ENCODE data around the gene BCL2L13. TPM values are rescaled to one million over a fixed set of nuclear protein-coding genes. Genes with fewer than 3 reads are reported as not detected.
"Not testable (repeated sequence)": the region's sequence is repeated elsewhere in the genome, so short reads cannot be mapped to it uniquely, and the experiment has no call there.

Gene BCL2L13
- total RNA-seq, 1 donor from 2014 or later = 48.4 TPM

DNA sequence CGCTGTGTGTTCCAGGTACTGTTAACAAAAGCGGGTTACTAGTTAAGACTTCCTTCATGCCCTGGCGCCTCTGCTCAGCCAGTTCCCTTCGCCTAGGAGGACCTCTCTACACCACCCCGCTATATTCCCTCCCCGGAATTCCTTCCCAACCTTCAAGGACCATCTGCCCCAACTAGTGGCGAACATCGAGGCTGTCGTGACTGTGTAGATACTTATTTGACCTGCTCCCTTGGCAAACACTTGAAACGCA lies 450 bp upstream of the BCL2L13 start:
- Histone ChIP-seq H3K36me3 (ENCODE audit: control insufficient read depth, insufficient read depth, low read length) (peaks cover 1% of the 10 kb centered on the region), H3K27me3 (ENCODE audit: control insufficient read depth, insufficient read depth, low read length) (no peaks in the 10 kb centered on the region), H3K4me3 (ENCODE audit: low read depth, low read length) (peak overlapping the region; percentile 75)
- TF ChIP-seq, protein P1, sequence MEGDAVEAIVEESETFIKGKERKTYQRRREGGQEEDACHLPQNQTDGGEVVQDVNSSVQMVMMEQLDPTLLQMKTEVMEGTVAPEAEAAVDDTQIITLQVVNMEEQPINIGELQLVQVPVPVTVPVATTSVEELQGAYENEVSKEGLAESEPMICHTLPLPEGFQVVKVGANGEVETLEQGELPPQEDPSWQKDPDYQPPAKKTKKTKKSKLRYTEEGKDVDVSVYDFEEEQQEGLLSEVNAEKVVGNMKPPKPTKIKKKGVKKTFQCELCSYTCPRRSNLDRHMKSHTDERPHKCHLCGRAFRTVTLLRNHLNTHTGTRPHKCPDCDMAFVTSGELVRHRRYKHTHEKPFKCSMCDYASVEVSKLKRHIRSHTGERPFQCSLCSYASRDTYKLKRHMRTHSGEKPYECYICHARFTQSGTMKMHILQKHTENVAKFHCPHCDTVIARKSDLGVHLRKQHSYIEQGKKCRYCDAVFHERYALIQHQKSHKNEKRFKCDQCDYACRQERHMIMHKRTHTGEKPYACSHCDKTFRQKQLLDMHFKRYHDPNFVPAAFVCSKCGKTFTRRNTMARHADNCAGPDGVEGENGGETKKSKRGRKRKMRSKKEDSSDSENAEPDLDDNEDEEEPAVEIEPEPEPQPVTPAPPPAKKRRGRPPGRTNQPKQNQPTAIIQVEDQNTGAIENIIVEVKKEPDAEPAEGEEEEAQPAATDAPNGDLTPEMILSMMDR (IDR thresholded peaks at IDR 0.05; ENCODE audit: insufficient read depth, low read length, severe bottlenecking) = peak; percentile 20
- DNase-seq (ENCODE audit: low read depth) (peak; percentile 76), FAIRE-seq (no peak)

DNA sequence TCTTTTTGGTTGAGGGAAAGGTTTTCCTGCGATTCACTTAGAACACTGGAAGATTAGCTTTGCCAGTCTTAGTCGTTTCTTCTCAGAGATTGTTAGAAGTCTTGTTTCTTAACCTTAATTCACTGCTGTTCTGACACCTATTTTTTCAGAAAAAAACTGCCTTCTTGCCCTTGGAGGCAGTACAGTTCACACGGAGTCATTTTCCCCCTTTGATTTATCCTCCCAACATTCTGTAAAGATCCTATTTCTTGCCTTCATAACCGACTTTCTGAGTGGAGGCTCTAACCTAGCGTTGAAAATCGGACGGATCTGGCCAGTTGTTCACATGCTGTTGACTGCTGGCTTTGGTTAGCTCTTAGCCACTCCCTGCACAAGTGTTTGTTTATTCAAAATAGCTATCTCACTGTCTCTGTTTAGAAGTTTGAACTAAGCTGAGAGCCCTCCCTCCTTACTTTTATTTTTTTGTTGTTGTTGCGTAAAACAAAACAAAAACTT lies 737 bp downstream of the BCL2L13 start:
- Histone ChIP-seq H3K27me3 (ENCODE audit: control insufficient read depth, insufficient read depth, low read length) (no peaks in the 10 kb centered on the region), H3K4me3 (ENCODE audit: low read depth, low read length) (peak overlapping the region; percentile 75), H3K36me3 (ENCODE audit: control insufficient read depth, insufficient read depth, low read length) (peaks cover 1% of the 10 kb centered on the region)
- TF ChIP-seq, protein P1 (IDR thresholded peaks at IDR 0.05; ENCODE audit: insufficient read depth, low read length, severe bottlenecking) = no peak
- DNase-seq (ENCODE audit: low read depth) (peak; percentile 47), FAIRE-seq (no peak)

DNA sequence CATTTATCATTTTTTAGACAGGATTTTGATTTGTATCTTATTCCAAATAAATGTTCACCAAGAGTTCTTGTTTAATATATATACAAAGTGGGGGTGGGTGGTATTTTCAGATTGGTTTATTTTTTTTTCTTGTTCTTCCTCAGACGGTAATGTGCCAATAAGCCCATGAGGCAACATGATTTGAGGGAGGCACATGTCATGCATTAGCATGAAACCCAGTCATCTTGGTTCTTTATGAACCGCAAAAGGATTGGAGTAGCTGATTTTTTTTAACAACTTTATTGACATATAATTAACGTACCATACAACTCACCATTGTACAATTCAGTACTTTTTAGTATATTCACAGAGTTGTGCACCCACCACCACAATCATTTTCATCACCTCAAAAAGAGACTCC lies 2.7 kb downstream of the BCL2L13 start:
- TF ChIP-seq, protein P1 (IDR thresholded peaks at IDR 0.05; ENCODE audit: insufficient read depth, low read length, severe bottlenecking) = no peak
- no peak for FAIRE-seq
- Histone ChIP-seq H3K27me3 (ENCODE audit: control insufficient read depth, insufficient read depth, low read length) (no peaks in the 10 kb centered on the region), H3K36me3 (ENCODE audit: control insufficient read depth, insufficient read depth, low read length) (peaks cover 1% of the 10 kb centered on the region), H3K4me3 (ENCODE audit: low read depth, low read length) (no peak overlapping the region)
- no peak for DNase-seq (ENCODE audit: low read depth)

GRCh38 chr22:17642357-17642756 lies 3.8 kb downstream of the BCL2L13 start:
- not testable (repeated sequence) for H3K36me3 ChIP-seq (ENCODE audit: control insufficient read depth, insufficient read depth, low read length); FAIRE-seq; H3K4me3 ChIP-seq (ENCODE audit: low read depth, low read length); H3K27me3 ChIP-seq (ENCODE audit: control insufficient read depth, insufficient read depth, low read length); DNase-seq (ENCODE audit: low read depth)

DNA sequence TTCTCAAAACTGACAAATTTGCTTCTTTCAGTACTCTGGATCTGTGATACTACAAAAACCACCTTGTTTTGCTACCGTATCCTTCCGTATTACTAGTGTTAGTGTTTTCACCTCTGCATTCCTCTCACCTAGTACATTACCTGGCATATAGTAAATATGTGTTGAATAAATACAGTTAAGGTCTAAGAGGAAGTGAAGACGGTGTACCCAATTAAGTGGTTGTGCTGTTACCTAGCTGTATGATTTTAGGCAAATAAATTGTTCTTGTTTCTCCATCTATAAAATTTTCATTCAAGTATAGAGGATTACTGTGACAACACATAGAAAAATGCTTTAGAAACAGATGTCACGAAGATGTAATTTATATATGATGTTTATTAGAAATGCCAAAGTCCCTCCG lies 8.9 kb downstream of the BCL2L13 start:
- H3K27me3 ChIP-seq (ENCODE audit: control insufficient read depth, insufficient read depth, low read length) = no peaks in the 10 kb centered on the region
- H3K36me3 ChIP-seq (ENCODE audit: control insufficient read depth, insufficient read depth, low read length) = no peaks in the 10 kb centered on the region
- DNase-seq (ENCODE audit: low read depth) = no peak
- H3K4me3 ChIP-seq (ENCODE audit: low read depth, low read length) = no peak overlapping the region
- TF ChIP-seq, protein P1 (IDR thresholded peaks at IDR 0.05; ENCODE audit: insufficient read depth, low read length, severe bottlenecking) = no peak
- FAIRE-seq = no peak

DNA sequence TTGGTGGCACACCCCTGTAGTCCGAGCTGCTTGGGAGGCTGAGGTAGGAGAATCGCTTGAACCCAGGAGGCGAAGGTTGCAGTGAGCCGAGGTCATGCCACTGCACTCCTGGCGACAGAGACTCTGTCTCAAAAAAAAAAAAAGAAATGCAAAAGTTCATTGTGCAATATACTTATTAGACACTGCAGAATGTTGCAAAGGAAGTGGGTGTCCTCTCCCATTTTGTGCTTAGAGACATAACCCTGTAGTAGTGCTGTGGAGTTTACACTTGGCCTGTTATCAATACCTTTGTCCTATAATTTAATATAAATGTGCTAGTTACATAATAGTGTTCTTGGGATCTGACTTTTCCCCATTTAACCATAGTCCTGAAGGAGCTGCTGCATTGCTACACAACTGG lies 9.4 kb downstream of the BCL2L13 start:
- Histone ChIP-seq H3K27me3 (ENCODE audit: control insufficient read depth, insufficient read depth, low read length) (no peaks in the 10 kb centered on the region), H3K4me3 (ENCODE audit: low read depth, low read length) (no peak overlapping the region), H3K36me3 (ENCODE audit: control insufficient read depth, insufficient read depth, low read length) (no peaks in the 10 kb centered on the region)
- TF ChIP-seq, protein P1 (IDR thresholded peaks at IDR 0.05; ENCODE audit: insufficient read depth, low read length, severe bottlenecking) = no peak
- FAIRE-seq (no peak), DNase-seq (ENCODE audit: low read depth) (no peak)
